ENCODE measurements around the gene AKAP8.

- TF ChIP-seq, protein P1, sequence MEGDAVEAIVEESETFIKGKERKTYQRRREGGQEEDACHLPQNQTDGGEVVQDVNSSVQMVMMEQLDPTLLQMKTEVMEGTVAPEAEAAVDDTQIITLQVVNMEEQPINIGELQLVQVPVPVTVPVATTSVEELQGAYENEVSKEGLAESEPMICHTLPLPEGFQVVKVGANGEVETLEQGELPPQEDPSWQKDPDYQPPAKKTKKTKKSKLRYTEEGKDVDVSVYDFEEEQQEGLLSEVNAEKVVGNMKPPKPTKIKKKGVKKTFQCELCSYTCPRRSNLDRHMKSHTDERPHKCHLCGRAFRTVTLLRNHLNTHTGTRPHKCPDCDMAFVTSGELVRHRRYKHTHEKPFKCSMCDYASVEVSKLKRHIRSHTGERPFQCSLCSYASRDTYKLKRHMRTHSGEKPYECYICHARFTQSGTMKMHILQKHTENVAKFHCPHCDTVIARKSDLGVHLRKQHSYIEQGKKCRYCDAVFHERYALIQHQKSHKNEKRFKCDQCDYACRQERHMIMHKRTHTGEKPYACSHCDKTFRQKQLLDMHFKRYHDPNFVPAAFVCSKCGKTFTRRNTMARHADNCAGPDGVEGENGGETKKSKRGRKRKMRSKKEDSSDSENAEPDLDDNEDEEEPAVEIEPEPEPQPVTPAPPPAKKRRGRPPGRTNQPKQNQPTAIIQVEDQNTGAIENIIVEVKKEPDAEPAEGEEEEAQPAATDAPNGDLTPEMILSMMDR (IDR thresholded peaks at IDR 0.05) = no peak
- no peak for TF ChIP-seq POLR2A (IDR thresholded peaks at IDR 0.05)
Measured at GRCh38 chr19:15340086-15340485, 39.5 kb downstream of the AKAP8 start.

Data from vagina (tissue), 2 donors.